ELF-1 (cell line): ENCODE results near the gene ASIC2.

ENCODE experiments used
- DNase-seq: peaks from one replicate; pipeline ENCODE4 v3.0.0-alpha.2; 2016; ENCODE audit warnings: low read depth, low spot score

Gene ASIC2

GRCh38 chr17:33163533-33164168 is 129.4 kb downstream of the ASIC2 start:
- no peak for DNase-seq

DNA sequence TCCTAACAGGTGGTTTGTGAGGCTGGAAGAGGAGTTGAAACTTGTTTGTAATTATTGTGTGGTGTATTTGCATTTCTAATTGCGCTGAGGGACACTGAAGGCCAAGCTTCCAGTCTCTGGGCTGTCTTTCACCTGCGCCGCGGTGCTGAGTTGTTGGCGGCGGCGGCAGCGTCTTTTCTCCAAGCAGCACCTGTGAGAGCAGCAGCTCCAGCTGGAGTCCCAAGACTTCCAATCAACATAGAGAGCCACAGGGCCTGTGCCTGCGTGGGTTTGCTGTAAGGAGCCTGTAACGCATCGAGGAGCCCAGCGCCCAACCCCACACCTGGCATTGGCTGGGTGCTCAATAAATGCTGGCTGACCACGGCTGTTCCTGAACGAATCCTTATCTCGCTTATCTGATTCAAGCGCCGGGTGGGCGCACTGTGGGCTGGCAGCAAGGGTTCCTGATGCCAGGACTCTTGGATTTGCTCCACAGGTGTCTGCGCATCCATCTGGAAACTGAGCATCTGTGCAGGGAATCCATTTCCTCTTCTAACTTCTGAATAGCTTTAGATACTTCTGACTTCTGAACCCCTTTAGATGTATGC is 138.1 kb downstream of the ASIC2 start:
- DNase-seq = no peak

DNA sequence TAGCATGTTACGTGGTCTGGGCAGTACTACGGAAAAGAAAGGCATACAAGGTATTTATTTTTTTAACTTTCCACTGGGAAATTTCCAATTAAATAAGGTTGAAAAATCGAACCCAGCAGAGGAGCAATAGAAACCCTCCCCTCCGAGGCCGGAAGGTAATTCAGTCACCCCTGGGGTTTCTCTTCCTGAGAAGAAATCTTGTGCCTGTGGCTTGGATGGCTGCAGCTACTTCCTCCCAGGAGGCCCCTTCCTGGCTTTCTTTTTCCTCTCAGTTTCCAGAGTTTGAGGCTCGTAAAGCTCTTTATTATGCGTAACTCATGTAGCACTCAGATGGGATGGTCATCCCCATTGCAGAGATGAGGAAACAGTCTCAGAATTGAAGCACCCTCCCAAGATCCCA is 140.3 kb downstream of the ASIC2 start:
- no peak for DNase-seq

DNA sequence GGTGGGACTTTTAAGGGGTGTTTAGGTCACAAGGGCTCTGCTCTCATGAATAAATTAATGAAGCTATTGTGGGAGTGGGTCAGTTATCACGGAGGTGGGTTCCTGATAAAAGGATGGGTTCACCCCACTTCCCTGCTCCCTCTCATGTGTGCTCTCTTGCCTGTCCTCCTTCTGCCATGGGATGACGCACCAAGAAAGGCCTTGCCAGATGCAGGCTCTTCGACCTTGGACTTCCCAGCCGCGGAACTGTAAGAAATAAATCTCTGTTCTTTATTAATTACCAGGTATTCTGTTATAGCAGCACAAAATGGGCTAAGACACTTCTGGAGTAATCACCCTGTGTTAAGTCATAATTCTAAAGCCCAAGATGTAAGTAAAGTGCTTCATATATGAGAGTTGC is 141.5 kb downstream of the ASIC2 start:
- no peak for DNase-seq

GRCh38 chr17:33145941-33146340 is 147.2 kb downstream of the ASIC2 start:
- no peak for DNase-seq

- DNase-seq = no peak
Measured at GRCh38 chr17:33144837-33145236, 148.3 kb downstream of the ASIC2 start.

GRCh38 chr17:33142705-33143299 is 150.3 kb downstream of the ASIC2 start:
- peak; percentile 45 for DNase-seq

GRCh38 chr17:33140413-33141099 is 152.5 kb downstream of the ASIC2 start:
- peak; percentile 3 for DNase-seq

GRCh38 chr17:33138627-33139026 is 154.5 kb downstream of the ASIC2 start:
- DNase-seq = no peak

GRCh38 chr17:33137426-33137825 is 155.7 kb downstream of the ASIC2 start:
- DNase-seq = no peak

DNA sequence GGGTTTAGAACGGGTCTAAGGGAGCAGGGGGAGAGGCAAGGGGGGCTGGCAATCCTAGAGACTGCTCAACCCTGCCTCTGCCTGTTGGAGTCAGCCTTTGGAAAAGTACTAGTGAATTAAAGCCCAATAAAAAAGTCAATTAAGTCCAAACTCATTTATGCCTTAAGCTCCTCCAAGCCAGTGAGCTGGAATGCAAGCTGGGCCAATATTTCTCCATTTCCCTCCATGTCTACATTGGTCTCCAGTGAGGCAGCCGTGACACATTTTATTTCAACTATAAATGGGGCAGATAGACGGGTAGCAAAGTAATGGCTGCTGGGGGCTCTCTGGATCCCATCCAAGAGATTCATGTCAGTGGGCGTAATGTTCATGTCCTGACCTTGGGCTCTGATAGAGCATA is 157.4 kb downstream of the ASIC2 start:
- DNase-seq = no peak

DNA sequence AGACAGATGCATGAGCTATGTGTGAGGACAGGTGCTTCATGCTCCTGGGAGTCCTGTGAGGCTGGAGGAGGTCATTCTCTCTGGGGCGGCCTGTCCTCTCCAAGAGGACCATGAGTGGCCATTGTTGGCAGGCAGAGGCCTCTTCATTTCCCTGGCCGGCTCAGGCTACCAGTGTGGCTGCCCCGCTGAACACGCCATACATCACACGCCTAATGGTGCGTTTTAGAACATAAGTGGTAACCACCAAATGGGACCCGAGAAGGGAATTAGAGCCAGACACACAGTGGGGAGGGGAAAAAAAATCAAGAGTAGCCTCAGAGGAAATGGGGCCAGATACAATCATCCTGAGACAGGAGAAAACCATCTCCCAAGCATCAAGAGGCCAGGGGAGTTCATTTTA is 161.5 kb downstream of the ASIC2 start:
- no peak for DNase-seq

DNA sequence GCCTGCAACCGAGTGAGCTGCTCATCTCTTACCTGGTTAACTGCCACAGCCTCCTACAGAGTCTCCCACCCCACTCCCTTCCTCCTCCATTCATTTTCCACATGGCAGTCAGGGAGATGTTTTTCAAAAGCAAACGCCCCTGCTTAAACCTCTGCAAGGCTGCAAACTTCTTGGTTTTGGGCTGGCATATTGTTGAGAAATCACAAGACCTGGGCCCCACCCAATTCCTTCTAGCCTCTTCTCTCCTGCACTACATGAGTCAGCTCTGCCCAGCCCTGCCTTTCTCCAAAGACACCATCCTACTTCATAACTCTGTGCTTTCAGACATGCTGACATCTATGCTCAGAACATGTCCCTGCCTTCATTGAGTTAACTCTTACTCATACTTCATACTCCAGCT is 165.4 kb downstream of the ASIC2 start:
- DNase-seq = no peak

- DNase-seq = no peak
Measured at GRCh38 chr17:33126086-33126485, 167.0 kb downstream of the ASIC2 start.

DNA sequence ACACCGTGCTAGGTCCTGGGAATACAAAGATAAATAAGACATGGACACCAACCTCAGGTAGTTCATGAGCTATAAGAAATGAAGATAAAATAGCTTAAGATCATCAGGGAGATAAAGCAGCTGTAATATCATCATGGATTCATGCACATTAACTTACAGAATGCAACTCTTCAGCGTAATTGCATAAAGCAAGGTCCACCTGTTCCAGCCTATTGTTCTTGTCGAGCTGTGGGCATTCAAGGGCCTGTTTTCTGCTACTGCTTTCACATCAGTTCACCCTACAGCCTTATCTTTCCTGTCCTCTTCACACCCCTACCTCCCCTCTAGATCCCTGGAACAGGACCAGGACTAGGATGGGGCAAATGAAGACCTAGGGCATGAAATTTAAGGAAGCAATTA is 167.5 kb downstream of the ASIC2 start:
- no peak for DNase-seq

DNA sequence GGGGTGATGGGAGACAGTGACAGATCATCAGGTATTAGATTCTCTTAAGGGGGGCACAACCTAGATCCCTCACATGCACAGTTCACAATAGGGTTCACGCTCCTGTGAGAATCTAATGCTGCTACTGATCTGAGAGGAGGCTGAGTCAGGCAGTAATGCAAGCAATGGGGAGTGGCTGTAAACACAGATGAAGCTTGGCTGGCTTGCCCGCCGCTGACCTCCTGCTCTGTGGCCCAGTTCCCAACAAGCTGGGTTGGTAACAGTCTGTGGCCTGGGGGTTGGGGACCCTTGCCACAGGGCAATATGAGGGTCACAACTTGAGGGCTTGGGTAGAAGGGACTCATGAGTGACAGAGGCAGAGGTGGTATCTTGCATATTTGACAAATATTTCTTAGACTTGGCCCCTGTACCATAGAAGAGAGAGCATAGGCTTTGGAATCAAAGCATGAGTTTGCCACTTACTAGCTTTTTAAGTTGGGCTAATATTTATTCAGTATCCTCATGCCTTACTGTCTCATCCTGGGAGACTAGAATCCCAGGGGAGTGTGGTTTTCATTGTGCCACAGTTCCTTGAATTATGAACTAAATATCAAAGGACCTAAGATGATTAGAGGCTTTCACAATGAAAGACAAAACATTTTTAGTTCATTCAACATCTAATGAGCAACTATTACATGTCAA is 168.1 kb downstream of the ASIC2 start:
- DNase-seq = no peak

- no peak for DNase-seq
Measured at GRCh38 chr17:33124185-33124584, 168.9 kb downstream of the ASIC2 start.

DNA sequence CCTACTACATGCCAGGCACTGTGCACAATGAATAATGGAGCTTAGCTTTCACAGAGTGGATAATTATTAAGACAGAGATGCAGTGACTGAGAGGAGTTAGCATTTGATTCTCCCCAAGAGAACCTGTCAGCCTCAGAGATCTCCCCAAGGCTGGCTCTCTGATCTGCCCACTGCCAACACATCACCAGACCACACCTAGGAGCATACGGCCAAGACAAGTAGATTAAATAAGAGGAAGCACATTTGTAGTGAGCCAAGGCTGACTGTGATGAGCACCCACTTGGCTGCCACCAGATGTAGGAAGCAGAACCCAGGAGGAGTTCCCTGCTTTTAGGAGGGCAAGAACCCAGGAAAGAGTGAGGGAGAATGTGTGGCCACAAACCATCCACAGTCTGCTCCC is 171.3 kb downstream of the ASIC2 start:
- no peak for DNase-seq

DNA sequence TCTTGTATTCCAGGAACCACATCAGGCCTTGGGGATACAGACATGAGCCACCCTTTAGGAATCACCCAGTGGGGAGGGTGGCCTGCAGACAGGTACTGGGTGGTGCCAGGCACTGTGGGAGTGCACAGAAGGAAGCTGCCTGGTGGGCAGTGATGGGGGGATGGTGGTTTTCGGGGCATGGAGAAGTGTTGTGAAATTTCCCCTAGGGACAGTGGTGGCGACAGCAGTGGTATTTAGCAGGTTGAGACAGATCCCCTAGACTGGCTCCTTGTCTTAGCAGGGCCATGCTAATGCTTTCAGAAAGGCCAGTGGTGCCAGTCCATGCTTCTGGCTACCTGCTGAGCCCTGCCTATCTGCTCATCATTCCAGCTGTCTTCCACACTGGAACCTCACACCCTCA is 171.8 kb downstream of the ASIC2 start:
- no peak for DNase-seq

DNA sequence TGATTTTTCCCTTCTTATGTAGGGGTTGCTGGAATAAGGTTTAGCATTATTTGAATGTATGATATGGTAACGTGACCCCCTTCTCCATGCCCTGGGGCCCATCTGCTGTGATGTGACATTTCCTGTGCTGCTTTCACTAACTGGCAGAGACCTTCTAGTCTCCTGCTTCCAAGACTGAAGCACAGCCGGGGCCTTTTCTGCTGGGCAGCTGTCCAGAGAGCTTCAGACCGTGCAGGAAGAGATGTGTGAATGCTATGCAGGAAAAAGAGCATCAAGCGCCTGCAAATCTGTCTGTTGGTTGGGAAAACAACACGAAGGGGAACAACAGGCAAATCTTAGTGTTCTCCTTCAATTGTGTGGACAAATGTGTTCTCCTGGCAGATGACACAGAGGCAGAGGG is 173.0 kb downstream of the ASIC2 start:
- DNase-seq = no peak

DNA sequence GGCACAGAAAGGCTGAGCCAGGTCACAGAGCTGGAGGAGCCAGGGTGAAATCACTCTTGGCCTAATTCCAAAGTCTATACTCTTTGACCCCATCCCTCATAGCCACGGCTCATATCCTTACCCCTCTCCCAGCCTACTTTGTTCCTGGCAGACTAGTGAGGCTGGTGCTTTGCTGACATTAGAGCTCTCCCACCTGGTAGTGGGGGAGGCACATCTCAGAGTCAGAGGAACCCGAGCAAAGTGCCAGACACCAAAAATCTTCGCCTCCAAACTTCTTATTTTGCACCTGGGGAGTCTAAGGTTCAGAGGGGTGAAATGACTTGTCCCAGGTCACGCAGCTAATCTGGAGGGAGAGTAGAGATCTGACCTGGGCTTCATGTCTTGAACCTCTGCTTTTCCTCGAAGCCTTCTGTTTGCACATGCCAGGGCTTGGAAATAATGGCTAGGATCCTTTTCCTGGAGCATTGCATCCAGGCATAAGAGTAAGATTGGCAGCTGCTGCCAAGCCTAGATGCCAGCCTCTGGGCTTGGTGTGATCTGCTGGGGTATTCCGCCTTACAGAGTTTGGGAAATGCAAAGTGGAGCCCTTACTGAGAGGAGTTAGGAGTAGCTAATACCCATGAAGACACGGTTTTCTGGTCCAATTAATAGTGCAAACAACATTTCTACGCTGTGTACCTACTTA is 174.6 kb downstream of the ASIC2 start:
- DNase-seq = no peak
